Panc1 (cell line): ENCODE results near the gene RPL36. TPM values are rescaled to one million over a fixed set of nuclear protein-coding genes. Genes with fewer than 3 reads are reported as not detected.

Experiments
- ATAC-seq: fragments of 200-7000 bp; cut with Tn5 transposase; 2 replicates; pipeline ENCODE4 v1.9.1; 2020; ENCODE audit warnings: mild to moderate bottlenecking, moderate library complexity
- BruUV-seq: library from RNA; stranded (reverse); fragments of 400-500 nt; replicated peaks from 2 replicates; lab custom pipeline; 2021; lab: Mats Ljungman, UMichigan
- CTCF ChIA-PET: fragments of 300-600 bp; sonication (Branson Sonifier 250); formaldehyde crosslinking; loops from one replicate; lab custom pipeline; 2022; ENCODE audit warnings: antibody characterized with exemption; lab: Charles Lee
- POLR2A ChIA-PET: fragments of 300-600 bp; sonication (Branson Sonifier 250); formaldehyde crosslinking; loops from one replicate; lab custom pipeline; 2022; ENCODE audit warnings: antibody characterized with exemption; lab: Charles Lee
- DNase-seq: peaks from one replicate; pipeline ENCODE4 v3.0.0-alpha.2; 2010; ENCODE audit warnings: low read depth, low spot score
- H3K27ac ChIP-seq: 2 replicates; pipeline ENCODE4 v1.5.1; 2011; ENCODE audit warnings: mild to moderate bottlenecking, low read length, inconsistent platforms
- H3K27me3 ChIP-seq: fragments of 200-500 bp; sonication (Bioruptor generic); 2 replicates; pipeline ENCODE4 v1.6.0; 2014; ENCODE audit warnings: low read length, inconsistent platforms; ENCODE audit not compliant: control insufficient read depth, insufficient read depth
- H3K36me3 ChIP-seq: fragments of 200-500 bp; sonication (Bioruptor generic); 2 replicates; pipeline ENCODE4 v1.5.1; 2014; ENCODE audit warnings: inconsistent platforms, mild to moderate bottlenecking, low read length, moderate library complexity; ENCODE audit not compliant: control insufficient read depth, insufficient read depth
- H3K4me1 ChIP-seq: 2 replicates; pipeline ENCODE4 v1.5.1; 2011; ENCODE audit warnings: inconsistent platforms, mild to moderate bottlenecking, low read length, moderate library complexity; ENCODE audit not compliant: control insufficient read depth, insufficient read depth
- H3K4me3 ChIP-seq, 2 experiments: 2 replicates each; pipeline ENCODE4 v1.5.1; 2011 to 2012; ENCODE audit warnings: low read depth in 2 of 2, low read length in 2 of 2, mild to moderate bottlenecking in 2 of 2, inconsistent platforms in 1 of 2, moderate library complexity in 1 of 2
- H3K9me3 ChIP-seq: fragments of 200-500 bp; sonication (Bioruptor generic); 2 replicates; pipeline ENCODE4 v1.5.1; 2014; ENCODE audit warnings: low read depth, mild to moderate bottlenecking, inconsistent platforms, low read length, moderate library complexity; ENCODE audit not compliant: control insufficient read depth, insufficient read depth
- POLR2AphosphoS5 ChIP-seq: IDR thresholded peaks from 2 replicates; pipeline ENCODE4 v1.6.1; 2012; ENCODE audit warnings: mild to moderate bottlenecking, low read depth, low read length, moderate library complexity
- SIN3A ChIP-seq: IDR thresholded peaks from 2 replicates; pipeline ENCODE4 v1.6.1; 2012; ENCODE audit warnings: low read depth, mild to moderate bottlenecking, low read length, moderate library complexity, borderline replicate concordance; ENCODE audit not compliant: insufficient read depth
- TCF7L2 ChIP-seq: IDR thresholded peaks from 2 replicates; pipeline ENCODE4 v1.6.1; 2011; ENCODE audit warnings: mild to moderate bottlenecking, low read depth, low read length, inconsistent platforms
- in situ Hi-C: cut with HindIII; loops from 2 replicates; pipeline ENCODE4 v1.10.0; 2016; ENCODE audit warnings: low sequenced_read_pairs, low pct_unique_long_range_greater_than_20kb
- intact Hi-C: fragments of 100-400 bp; cut with micrococcal nuclease; formaldehyde crosslinking; loops from one replicate; pipeline ENCODE4 v1.10.0; 2022; ENCODE audit not compliant: unreplicated experiment
- total RNA-seq: library from RNA; stranded (reverse); gene quantifications from one replicate; pipeline ENCODE4 v1.2.1, GENCODE V29; 2021; ENCODE audit not compliant: unreplicated experiment
- TF ChIP-seq, protein P1 (sequence below): fragments of 450-650 bp; IDR thresholded peaks from 2 replicates; pipeline ENCODE4 v1.5.1; 2017; ENCODE audit warnings: mild to moderate bottlenecking
- TF ChIP-seq, protein P2 (sequence below), 2 experiments: IDR thresholded peaks; 2 replicates each; pipeline ENCODE4 v1.6.1; 2011 to 2012; ENCODE audit warnings: low read depth in 2 of 2, control low read depth in 1 of 2, low read length in 1 of 2, mild to moderate bottlenecking in 1 of 2, moderate library complexity in 1 of 2; ENCODE audit not compliant: insufficient read depth in 1 of 2

Gene RPL36
- total RNA-seq, 1 experiment from 2014 or later = 465 TPM

- BruUV-seq = no TSS peak
These were observed 5.0 kb downstream of the RPL36 start for GRCh38 chr19:5694956-5695648.

GRCh38 chr19:5695649-5696195 is 5.6 kb downstream of the RPL36 start:
- no peak for DNase-seq
- H3K27me3 ChIP-seq = no peaks in the 10 kb centered on the region
- CTCF ChIA-PET = no interaction called here
- in situ Hi-C loops = no loop called here
- H3K4me3 ChIP-seq = no peak overlapping the region
- no peaks in the 10 kb centered on the region for H3K9me3 ChIP-seq
- H3K36me3 ChIP-seq = peaks cover 4% of the 10 kb centered on the region; the same call in 1 of the 2 replicates
- no peak overlapping the region for H3K27ac ChIP-seq
- no TSS peak for BruUV-seq
- intact Hi-C loops = loop anchor here (10.0 kb wide), 1 partner anchor 99 kb away; the partner anchor contains the start of gene DUS3L
- POLR2A ChIA-PET = no interaction called here
- TF ChIP-seq, protein P1, sequence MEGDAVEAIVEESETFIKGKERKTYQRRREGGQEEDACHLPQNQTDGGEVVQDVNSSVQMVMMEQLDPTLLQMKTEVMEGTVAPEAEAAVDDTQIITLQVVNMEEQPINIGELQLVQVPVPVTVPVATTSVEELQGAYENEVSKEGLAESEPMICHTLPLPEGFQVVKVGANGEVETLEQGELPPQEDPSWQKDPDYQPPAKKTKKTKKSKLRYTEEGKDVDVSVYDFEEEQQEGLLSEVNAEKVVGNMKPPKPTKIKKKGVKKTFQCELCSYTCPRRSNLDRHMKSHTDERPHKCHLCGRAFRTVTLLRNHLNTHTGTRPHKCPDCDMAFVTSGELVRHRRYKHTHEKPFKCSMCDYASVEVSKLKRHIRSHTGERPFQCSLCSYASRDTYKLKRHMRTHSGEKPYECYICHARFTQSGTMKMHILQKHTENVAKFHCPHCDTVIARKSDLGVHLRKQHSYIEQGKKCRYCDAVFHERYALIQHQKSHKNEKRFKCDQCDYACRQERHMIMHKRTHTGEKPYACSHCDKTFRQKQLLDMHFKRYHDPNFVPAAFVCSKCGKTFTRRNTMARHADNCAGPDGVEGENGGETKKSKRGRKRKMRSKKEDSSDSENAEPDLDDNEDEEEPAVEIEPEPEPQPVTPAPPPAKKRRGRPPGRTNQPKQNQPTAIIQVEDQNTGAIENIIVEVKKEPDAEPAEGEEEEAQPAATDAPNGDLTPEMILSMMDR = no peak
- TF ChIP-seq TCF7L2 (no peak), POLR2AphosphoS5 (no peak; the same call in 1 of the 2 replicates), SIN3A (no peak; the same call in 1 of the 2 replicates)
- TF ChIP-seq, protein P2, sequence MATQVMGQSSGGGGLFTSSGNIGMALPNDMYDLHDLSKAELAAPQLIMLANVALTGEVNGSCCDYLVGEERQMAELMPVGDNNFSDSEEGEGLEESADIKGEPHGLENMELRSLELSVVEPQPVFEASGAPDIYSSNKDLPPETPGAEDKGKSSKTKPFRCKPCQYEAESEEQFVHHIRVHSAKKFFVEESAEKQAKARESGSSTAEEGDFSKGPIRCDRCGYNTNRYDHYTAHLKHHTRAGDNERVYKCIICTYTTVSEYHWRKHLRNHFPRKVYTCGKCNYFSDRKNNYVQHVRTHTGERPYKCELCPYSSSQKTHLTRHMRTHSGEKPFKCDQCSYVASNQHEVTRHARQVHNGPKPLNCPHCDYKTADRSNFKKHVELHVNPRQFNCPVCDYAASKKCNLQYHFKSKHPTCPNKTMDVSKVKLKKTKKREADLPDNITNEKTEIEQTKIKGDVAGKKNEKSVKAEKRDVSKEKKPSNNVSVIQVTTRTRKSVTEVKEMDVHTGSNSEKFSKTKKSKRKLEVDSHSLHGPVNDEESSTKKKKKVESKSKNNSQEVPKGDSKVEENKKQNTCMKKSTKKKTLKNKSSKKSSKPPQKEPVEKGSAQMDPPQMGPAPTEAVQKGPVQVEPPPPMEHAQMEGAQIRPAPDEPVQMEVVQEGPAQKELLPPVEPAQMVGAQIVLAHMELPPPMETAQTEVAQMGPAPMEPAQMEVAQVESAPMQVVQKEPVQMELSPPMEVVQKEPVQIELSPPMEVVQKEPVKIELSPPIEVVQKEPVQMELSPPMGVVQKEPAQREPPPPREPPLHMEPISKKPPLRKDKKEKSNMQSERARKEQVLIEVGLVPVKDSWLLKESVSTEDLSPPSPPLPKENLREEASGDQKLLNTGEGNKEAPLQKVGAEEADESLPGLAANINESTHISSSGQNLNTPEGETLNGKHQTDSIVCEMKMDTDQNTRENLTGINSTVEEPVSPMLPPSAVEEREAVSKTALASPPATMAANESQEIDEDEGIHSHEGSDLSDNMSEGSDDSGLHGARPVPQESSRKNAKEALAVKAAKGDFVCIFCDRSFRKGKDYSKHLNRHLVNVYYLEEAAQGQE (IDR thresholded peaks at IDR 0.05; ENCODE audit: insufficient read depth in 1 of 2, low read depth in 2 of 2, low read length in 1 of 2) = no peak
- peaks cover 12% of the 10 kb centered on the region for H3K4me1 ChIP-seq
- no peak for ATAC-seq

More at GRCh38 chr19:5694956-5695648, 5.0 kb downstream of the RPL36 start:
- Histone ChIP-seq H3K36me3 (peaks cover 7% of the 10 kb centered on the region; the same call in 1 of the 2 replicates), H3K9me3 (no peaks in the 10 kb centered on the region), H3K27me3 (no peaks in the 10 kb centered on the region), H3K4me3 (no peak overlapping the region), H3K27ac (no peak overlapping the region), H3K4me1 (peaks cover 12% of the 10 kb centered on the region)
- intact Hi-C loops (loop anchor here (10.0 kb wide), 1 partner anchor 100 kb away; the partner anchor contains the start of gene DUS3L), in situ Hi-C loops (no loop called here)
- DNase-seq (no peak), ATAC-seq (no peak)
- ChIA-PET POLR2A (no interaction called here), CTCF (no interaction called here)
- TF ChIP-seq, protein P1 = no peak
- TF ChIP-seq SIN3A (no peak), POLR2AphosphoS5 (no peak; the same call in 1 of the 2 replicates), TCF7L2 (no peak)
- TF ChIP-seq, protein P2 (IDR thresholded peaks at IDR 0.05; ENCODE audit: insufficient read depth in 1 of 2, low read depth in 2 of 2, low read length in 1 of 2) = no peak
